HCT116 (cell line): ENCODE data around the gene SFXN2. TPM values are rescaled to one million over a fixed set of nuclear protein-coding genes. Genes with fewer than 3 reads are reported as not detected.
"Not testable (repeated sequence)": the region's sequence is repeated elsewhere in the genome, so short reads cannot be mapped to it uniquely, and the experiment has no call there.

ENCODE experiments used
- ATAC-seq: fragments of 200-7000 bp; cut with Tn5 transposase; 2 replicates; pipeline ENCODE4 v1.9.1; 2020; ENCODE audit warnings: mild to moderate bottlenecking, moderate library complexity
- BruUV-seq: library from RNA; stranded (reverse); fragments of 400-500 nt; replicated peaks from 2 replicates; lab custom pipeline; 2021; lab: Mats Ljungman, UMichigan
- CTCF ChIA-PET: fragments of 300-600 bp; sonication (Branson Sonifier 250); formaldehyde crosslinking; loops from one replicate; lab custom pipeline; 2021; ENCODE audit warnings: antibody characterized with exemption; lab: Charles Lee
- POLR2A ChIA-PET: fragments of 300-600, 350-600 bp; sonication (Branson Sonifier 250); formaldehyde crosslinking; loops from one replicate; lab custom pipeline; 2021; ENCODE audit warnings: antibody characterized with exemption; lab: Charles Lee
- RAD21 ChIA-PET, 2 experiments: fragments of 300-600 bp; sonication (Branson Sonifier 250); formaldehyde crosslinking; loops; one replicate each; lab custom pipeline; 2023; ENCODE audit warnings: low total read pairs in 2 of 2; ENCODE audit not compliant: uncharacterized antibody in 2 of 2, unreplicated experiment in 2 of 2, low non-redundant PET in 1 of 2; lab: Charles Lee
- DNase-seq: peaks from one replicate; pipeline ENCODE4 v3.0.0-alpha.2; 2010; ENCODE audit warnings: low read depth, low spot score
- H2AFZ ChIP-seq: fragments of 200-600 bp; shearing (Covaris generic), sonication (generic); 2 replicates; pipeline ENCODE4 v1.6.1; 2017; ENCODE audit warnings: low read depth, mixed run types, mixed read lengths, antibody characterized with exemption, low read length; ENCODE audit not compliant: poor library complexity, severe bottlenecking
- H3K27ac ChIP-seq: 2 replicates; pipeline ENCODE4 v1.5.1; 2012; ENCODE audit warnings: low read depth, low read length
- H3K27me3 ChIP-seq: fragments of 200-600 bp; sonication (generic); 2 replicates; pipeline ENCODE4 v1.6.1; 2016; ENCODE audit warnings: mixed run types, low read length, mixed read lengths; ENCODE audit not compliant: insufficient read depth
- H3K36me3 ChIP-seq, 2 experiments: fragments of 200-500 bp in 1 of 2; fragments of 200-600 bp in 1 of 2; sonication (Bioruptor generic) in 1 of 2; sonication (generic) in 1 of 2; 2 replicates each; pipeline versions ENCODE4 v1.5.1 to v1.6.1; 2014 to 2016; ENCODE audit warnings: low read length in 2 of 2, inconsistent platforms in 1 of 2, mixed read lengths in 1 of 2, mixed run types in 1 of 2; ENCODE audit not compliant: insufficient read depth in 2 of 2, control insufficient read depth in 1 of 2
- H3K4me1 ChIP-seq, 2 experiments: fragments of 200-600 bp in 1 of 2; sonication (generic) in 1 of 2; 2 replicates each; pipeline versions ENCODE4 v1.5.1 to v1.6.1; 2012 to 2017; ENCODE audit warnings: low read length in 2 of 2, inconsistent platforms in 1 of 2, mild to moderate bottlenecking in 1 of 2, mixed read lengths in 1 of 2, mixed run types in 1 of 2, moderate library complexity in 1 of 2; ENCODE audit not compliant: insufficient read depth in 2 of 2, control insufficient read depth in 1 of 2
- H3K4me2 ChIP-seq: fragments of 200-600 bp; sonication (generic); 2 replicates; pipeline ENCODE4 v1.6.1; 2017; ENCODE audit warnings: mixed run types, low read length, mixed read lengths
- H3K4me3 ChIP-seq, 2 experiments: fragments of 200-600 bp in 1 of 2; sonication (generic) in 1 of 2; replicated peaks in 1 of 2; 2 replicates each; pipeline ENCODE4 v1.5.1; 2011 to 2016; ENCODE audit warnings: low read length in 2 of 2, control low read depth in 1 of 2, low read depth in 1 of 2, mild to moderate bottlenecking in 1 of 2, mixed read lengths in 1 of 2, mixed run types in 1 of 2
- H3K79me2 ChIP-seq: fragments of 200-600 bp; sonication (generic); 2 replicates; pipeline ENCODE4 v1.6.1; 2017; ENCODE audit warnings: mild to moderate bottlenecking, mixed run types, low read length, moderate library complexity, mixed read lengths; ENCODE audit not compliant: insufficient read depth
- H3K9ac ChIP-seq: fragments of 200-600 bp; sonication (generic); 2 replicates; pipeline ENCODE4 v1.6.1; 2016; ENCODE audit warnings: low read length, mixed read lengths
- H3K9me2 ChIP-seq: fragments of 200-600 bp; sonication (generic), shearing (Covaris generic); 2 replicates; pipeline ENCODE4 v1.6.1; 2017; ENCODE audit warnings: mixed run types, mild to moderate bottlenecking, moderate library complexity; ENCODE audit not compliant: insufficient read depth
- H3K9me3 ChIP-seq, 2 experiments: fragments of 200-500 bp in 1 of 2; fragments of 200-600 bp in 1 of 2; sonication (Bioruptor generic) in 1 of 2; sonication (generic) in 1 of 2; 2 replicates each; pipeline ENCODE4 v1.6.1; 2014 to 2017; ENCODE audit warnings: low read length in 2 of 2, mixed read lengths in 2 of 2, inconsistent platforms in 1 of 2, low read depth in 1 of 2, mild to moderate bottlenecking in 1 of 2, mixed run types in 1 of 2, moderate library complexity in 1 of 2; ENCODE audit not compliant: control insufficient read depth in 1 of 2, insufficient read depth in 1 of 2
- H4K20me1 ChIP-seq: fragments of 200-600 bp; sonication (generic), shearing (Covaris generic); 2 replicates; pipeline ENCODE4 v1.6.1; 2017; ENCODE audit warnings: mixed run types, mild to moderate bottlenecking, moderate library complexity; ENCODE audit not compliant: insufficient read depth
- CBX3 ChIP-seq: IDR thresholded peaks from 2 replicates; pipeline ENCODE4 v1.6.1; 2012; ENCODE audit warnings: low read depth
- CEBPB ChIP-seq: IDR thresholded peaks from 2 replicates; pipeline ENCODE4 v1.6.1; 2012; ENCODE audit warnings: low read depth
- EGR1 ChIP-seq: IDR thresholded peaks from 2 replicates; pipeline ENCODE4 v1.6.1; 2012; ENCODE audit warnings: low read depth
- EZH2 ChIP-seq: fragments of 200-600 bp; sonication (generic); IDR thresholded peaks from 2 replicates; pipeline ENCODE4 v1.6.1; 2017; ENCODE audit warnings: antibody characterized with exemption, mixed run types
- EZH2phosphoT487 ChIP-seq: fragments of 200-600 bp; IDR thresholded peaks from 2 replicates; pipeline ENCODE4 v1.6.1; 2018; ENCODE audit warnings: antibody characterized with exemption, borderline replicate concordance
- FOSL1 ChIP-seq: IDR thresholded peaks from 2 replicates; pipeline ENCODE4 v1.6.1; 2012; ENCODE audit warnings: low read depth
- RAD21 ChIP-seq: IDR thresholded peaks from 2 replicates; pipeline ENCODE4 v1.6.1; 2012; ENCODE audit warnings: low read depth, mild to moderate bottlenecking
- SP1 ChIP-seq: IDR thresholded peaks from 2 replicates; pipeline ENCODE4 v1.6.1; 2012; ENCODE audit warnings: low read depth
- YY1 ChIP-seq: IDR thresholded peaks from 2 replicates; pipeline ENCODE4 v1.6.1; 2011; ENCODE audit warnings: low read length, low read depth, moderate library complexity, mild to moderate bottlenecking; ENCODE audit not compliant: insufficient replicate concordance; ENCODE audit errors: extremely low read depth
- ZFX ChIP-seq: fragments of 450-650 bp; IDR thresholded peaks from 2 replicates; pipeline ENCODE4 v1.6.1; 2017
- intact Hi-C: fragments of 100-400 bp; cut with micrococcal nuclease; formaldehyde crosslinking; loops from 2 replicates; pipeline ENCODE4 v1.10.0; 2022
- total RNA-seq: library from RNA; stranded (reverse); gene quantifications from one replicate; pipeline ENCODE4 v1.2.1, GENCODE V29; 2021; ENCODE audit not compliant: unreplicated experiment
- TF ChIP-seq, protein P1 (sequence below): IDR thresholded peaks from 2 replicates; pipeline ENCODE4 v1.6.1; 2012
- TF ChIP-seq, protein P2 (sequence below), 3 experiments: fragments of 200-600 bp in 1 of 3; sonication (generic) in 1 of 3; IDR thresholded peaks in 2 of 3; conservative IDR thresholded peaks in 1 of 3; 2 replicates each; pipeline ENCODE4 v1.5.1; 2012 to 2017; ENCODE audit warnings: low read depth in 2 of 3, low read length in 2 of 3, antibody characterized with exemption in 1 of 3, borderline replicate concordance in 1 of 3, control low read depth in 1 of 3, mild to moderate bottlenecking in 1 of 3, mixed read lengths in 1 of 3, mixed run types in 1 of 3, moderate library complexity in 1 of 3; ENCODE audit not compliant: insufficient read depth in 1 of 3
- TF ChIP-seq, protein P3 (sequence below): IDR thresholded peaks from 2 replicates; pipeline ENCODE4 v1.6.1; 2011; ENCODE audit warnings: mild to moderate bottlenecking, low read length, moderate library complexity; ENCODE audit not compliant: insufficient replicate concordance; ENCODE audit errors: extremely low read depth

The SFXN2 gene
- total RNA-seq, 1 experiment from 2014 or later, result 22.9 TPM

DNA sequence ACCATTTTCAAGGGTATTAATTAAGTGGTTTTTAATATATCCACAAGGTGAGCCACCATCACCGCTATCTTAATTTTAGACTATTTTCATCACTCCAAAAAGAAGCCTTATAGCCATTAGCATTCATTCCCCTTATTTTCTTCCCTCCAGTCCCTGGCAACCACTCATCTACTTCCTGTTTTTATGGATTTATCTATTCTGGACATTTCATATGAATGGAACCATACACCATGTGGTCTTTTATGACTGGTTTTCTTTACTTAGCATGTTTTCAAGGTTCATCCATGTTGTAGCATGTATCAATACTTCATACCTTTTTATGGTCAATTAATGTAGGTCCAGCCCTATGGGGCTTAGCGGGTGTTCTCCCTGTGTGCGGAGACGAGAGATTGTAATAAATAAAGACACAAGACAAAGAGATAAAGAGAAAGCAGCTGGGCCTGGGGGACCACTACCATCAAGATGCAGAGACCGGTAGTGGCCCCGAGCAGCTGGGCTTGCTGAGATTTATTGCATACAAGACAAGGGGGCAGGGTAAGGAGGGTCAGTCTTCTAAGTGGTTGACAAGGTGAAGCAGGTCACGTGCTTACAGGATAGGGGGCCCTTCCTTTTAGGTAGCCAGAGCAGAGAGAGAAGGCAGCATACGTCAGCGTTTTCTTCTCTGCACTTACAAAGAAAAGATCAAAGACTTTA, 44.0 kb downstream of the SFXN2 start:
- BruUV-seq, result no TSS peak
- POLR2A ChIA-PET, result no interaction called here
- CTCF ChIA-PET, result no interaction called here
- Histone ChIP-seq H3K4me1 (peaks cover 0 to 7% of the 10 kb centered on the region in 2 experiments; a peak in 2 of 4 replicates), H3K79me2 (no peaks in the 10 kb centered on the region), H3K27ac (no peak overlapping the region), H3K36me3 (no peaks in the 10 kb centered on the region), H2AFZ (no peak overlapping the region), H3K9me3 (no peaks in the 10 kb centered on the region), H4K20me1 (no peaks in the 10 kb centered on the region), H3K9ac (no peak overlapping the region), H3K27me3 (no peaks in the 10 kb centered on the region), H3K4me3 (no peak overlapping the region), H3K4me2 (no peak overlapping the region), H3K9me2 (no peaks in the 10 kb centered on the region)
- RAD21 ChIA-PET, result no interaction called here
- intact Hi-C loops, result no loop called here
- no peak for TF ChIP-seq EZH2
- no peak for TF ChIP-seq EGR1
- TF ChIP-seq EZH2phosphoT487, result no peak
- no peak for TF ChIP-seq YY1
- no peak for TF ChIP-seq SP1
- TF ChIP-seq, protein P1, sequence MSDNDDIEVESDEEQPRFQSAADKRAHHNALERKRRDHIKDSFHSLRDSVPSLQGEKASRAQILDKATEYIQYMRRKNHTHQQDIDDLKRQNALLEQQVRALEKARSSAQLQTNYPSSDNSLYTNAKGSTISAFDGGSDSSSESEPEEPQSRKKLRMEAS, result no peak
- TF ChIP-seq ZFX, result no peak
- TF ChIP-seq, protein P2, sequence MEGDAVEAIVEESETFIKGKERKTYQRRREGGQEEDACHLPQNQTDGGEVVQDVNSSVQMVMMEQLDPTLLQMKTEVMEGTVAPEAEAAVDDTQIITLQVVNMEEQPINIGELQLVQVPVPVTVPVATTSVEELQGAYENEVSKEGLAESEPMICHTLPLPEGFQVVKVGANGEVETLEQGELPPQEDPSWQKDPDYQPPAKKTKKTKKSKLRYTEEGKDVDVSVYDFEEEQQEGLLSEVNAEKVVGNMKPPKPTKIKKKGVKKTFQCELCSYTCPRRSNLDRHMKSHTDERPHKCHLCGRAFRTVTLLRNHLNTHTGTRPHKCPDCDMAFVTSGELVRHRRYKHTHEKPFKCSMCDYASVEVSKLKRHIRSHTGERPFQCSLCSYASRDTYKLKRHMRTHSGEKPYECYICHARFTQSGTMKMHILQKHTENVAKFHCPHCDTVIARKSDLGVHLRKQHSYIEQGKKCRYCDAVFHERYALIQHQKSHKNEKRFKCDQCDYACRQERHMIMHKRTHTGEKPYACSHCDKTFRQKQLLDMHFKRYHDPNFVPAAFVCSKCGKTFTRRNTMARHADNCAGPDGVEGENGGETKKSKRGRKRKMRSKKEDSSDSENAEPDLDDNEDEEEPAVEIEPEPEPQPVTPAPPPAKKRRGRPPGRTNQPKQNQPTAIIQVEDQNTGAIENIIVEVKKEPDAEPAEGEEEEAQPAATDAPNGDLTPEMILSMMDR (IDR thresholded peaks at IDR 0.05 in 2 of 3, conservative IDR thresholded peaks at IDR 0.05 in 1 of 3; ENCODE audit: borderline replicate concordance in 1 of 3, insufficient read depth in 1 of 3, low read depth in 2 of 3, low read length in 2 of 3), result no peak
- no peak for TF ChIP-seq CEBPB
- TF ChIP-seq FOSL1, result no peak
- no peak for TF ChIP-seq CBX3
- TF ChIP-seq, protein P3, sequence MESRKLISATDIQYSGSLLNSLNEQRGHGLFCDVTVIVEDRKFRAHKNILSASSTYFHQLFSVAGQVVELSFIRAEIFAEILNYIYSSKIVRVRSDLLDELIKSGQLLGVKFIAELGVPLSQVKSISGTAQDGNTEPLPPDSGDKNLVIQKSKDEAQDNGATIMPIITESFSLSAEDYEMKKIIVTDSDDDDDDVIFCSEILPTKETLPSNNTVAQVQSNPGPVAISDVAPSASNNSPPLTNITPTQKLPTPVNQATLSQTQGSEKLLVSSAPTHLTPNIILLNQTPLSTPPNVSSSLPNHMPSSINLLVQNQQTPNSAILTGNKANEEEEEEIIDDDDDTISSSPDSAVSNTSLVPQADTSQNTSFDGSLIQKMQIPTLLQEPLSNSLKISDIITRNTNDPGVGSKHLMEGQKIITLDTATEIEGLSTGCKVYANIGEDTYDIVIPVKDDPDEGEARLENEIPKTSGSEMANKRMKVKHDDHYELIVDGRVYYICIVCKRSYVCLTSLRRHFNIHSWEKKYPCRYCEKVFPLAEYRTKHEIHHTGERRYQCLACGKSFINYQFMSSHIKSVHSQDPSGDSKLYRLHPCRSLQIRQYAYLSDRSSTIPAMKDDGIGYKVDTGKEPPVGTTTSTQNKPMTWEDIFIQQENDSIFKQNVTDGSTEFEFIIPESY, result no peak
- no peak for TF ChIP-seq RAD21
- ATAC-seq, result no peak
- no peak for DNase-seq

DNA sequence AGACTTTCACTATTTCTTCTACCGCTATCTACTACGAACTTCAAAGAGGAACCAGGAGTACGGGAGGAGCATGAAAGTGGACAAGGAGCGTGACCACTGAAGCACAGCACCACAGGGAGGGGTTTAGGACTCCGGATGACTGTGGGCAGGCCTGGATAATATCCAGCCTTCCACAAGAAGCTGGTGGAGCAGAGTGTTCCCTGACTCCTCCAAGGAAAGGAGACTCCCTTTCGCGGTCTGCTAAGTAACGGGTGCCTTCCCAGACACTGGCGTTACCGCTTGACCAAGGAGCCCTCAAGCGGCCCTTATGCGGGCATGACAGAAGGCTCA, 44.5 kb downstream of the SFXN2 start:
- H3K4me1 ChIP-seq, intact Hi-C loops, H3K4me3 ChIP-seq, H3K9me3 ChIP-seq, DNase-seq, POLR2A ChIA-PET, H3K27ac ChIP-seq, H3K36me3 ChIP-seq, CTCF ChIA-PET, H4K20me1 ChIP-seq, H3K27me3 ChIP-seq, H3K9ac ChIP-seq, ATAC-seq, BruUV-seq, RAD21 ChIA-PET, H2AFZ ChIP-seq, H3K79me2 ChIP-seq, H3K4me2 ChIP-seq, H3K9me2 ChIP-seq: not testable (repeated sequence)
